ENCODE data around the gene SARS2.

The SARS2 gene

GRCh38 chr19:38952395-38953165 is 22.0 kb upstream of the SARS2 start:
- no peak overlapping the region for H3K9ac ChIP-seq (ENCODE audit: insufficient read length)
- no peak for DNase-seq (ENCODE audit: low read depth, low spot score)
- no peak overlapping the region for H3K4me3 ChIP-seq
- no peaks in the 10 kb centered on the region for H3K9me3 ChIP-seq (ENCODE audit: low read depth, low read length)
- no peak overlapping the region for H3K27ac ChIP-seq
- H3K36me3 ChIP-seq (ENCODE audit: insufficient read depth, low read length) = peaks cover under 1% of the 10 kb centered on the region; the same call in 1 of the 2 replicates
- TF ChIP-seq POLR2AphosphoS5 (IDR thresholded peaks at IDR 0.05; ENCODE audit: borderline replicate concordance, low read depth, low read length) (no peak), FOXP2 (optimal IDR thresholded peaks at IDR 0.05; ENCODE audit: control extremely low read depth, extremely low read length, insufficient read depth) (no peak), EZH2 (IDR thresholded peaks at IDR 0.05) (no peak)

GRCh38 chr19:38951187-38951586 is 20.6 kb upstream of the SARS2 start:
- Histone ChIP-seq H3K27ac (no peak overlapping the region), H3K36me3 (ENCODE audit: insufficient read depth, low read length) (peaks cover 10% of the 10 kb centered on the region; the same call in 1 of the 2 replicates), H3K4me3 (no peak overlapping the region), H3K9ac (ENCODE audit: insufficient read length) (no peak overlapping the region), H3K9me3 (ENCODE audit: low read depth, low read length) (no peaks in the 10 kb centered on the region)
- DNase-seq (ENCODE audit: low read depth, low spot score) = no peak
- TF ChIP-seq FOXP2 (optimal IDR thresholded peaks at IDR 0.05; ENCODE audit: control extremely low read depth, extremely low read length, insufficient read depth) = no peak
- TF ChIP-seq POLR2AphosphoS5 (IDR thresholded peaks at IDR 0.05; ENCODE audit: borderline replicate concordance, low read depth, low read length) = no peak
- no peak for TF ChIP-seq EZH2 (IDR thresholded peaks at IDR 0.05)

- H3K36me3 ChIP-seq (ENCODE audit: insufficient read depth, low read length) = peaks cover 18% of the 10 kb centered on the region; the same call in 1 of the 2 replicates
- H3K27ac ChIP-seq = no peak overlapping the region
- peak; percentile 35 for DNase-seq (ENCODE audit: low read depth, low spot score)
- no peaks in the 10 kb centered on the region for H3K9me3 ChIP-seq (ENCODE audit: low read depth, low read length)
- no peak overlapping the region for H3K9ac ChIP-seq (ENCODE audit: insufficient read length)
- TF ChIP-seq EZH2 (IDR thresholded peaks at IDR 0.05) = no peak
- TF ChIP-seq FOXP2 (optimal IDR thresholded peaks at IDR 0.05; ENCODE audit: control extremely low read depth, extremely low read length, insufficient read depth) = peak; percentile 25
- TF ChIP-seq POLR2AphosphoS5 (IDR thresholded peaks at IDR 0.05; ENCODE audit: borderline replicate concordance, low read depth, low read length) = peak; percentile 67; the same call in 1 of the 2 replicates
- H3K4me3 ChIP-seq = no peak overlapping the region
Observed at GRCh38 chr19:38949580-38950367, 19.2 kb upstream of the SARS2 start.

GRCh38 chr19:38946229-38947010 is 15.9 kb upstream of the SARS2 start:
- Histone ChIP-seq H3K27ac (no peak overlapping the region), H3K9ac (ENCODE audit: insufficient read length) (no peak overlapping the region), H3K9me3 (ENCODE audit: low read depth, low read length) (no peaks in the 10 kb centered on the region), H3K4me3 (no peak overlapping the region), H3K36me3 (ENCODE audit: insufficient read depth, low read length) (peaks cover 23% of the 10 kb centered on the region; the same call in 1 of the 2 replicates)
- TF ChIP-seq EZH2 (IDR thresholded peaks at IDR 0.05) (no peak), FOXP2 (optimal IDR thresholded peaks at IDR 0.05; ENCODE audit: control extremely low read depth, extremely low read length, insufficient read depth) (no peak), POLR2AphosphoS5 (IDR thresholded peaks at IDR 0.05; ENCODE audit: borderline replicate concordance, low read depth, low read length) (no peak)
- no peak for DNase-seq (ENCODE audit: low read depth, low spot score)

- no peak for TF ChIP-seq EZH2 (IDR thresholded peaks at IDR 0.05)
- DNase-seq (ENCODE audit: low read depth, low spot score) = no peak
- no peaks in the 10 kb centered on the region for H3K9me3 ChIP-seq (ENCODE audit: low read depth, low read length)
- H3K4me3 ChIP-seq = no peak overlapping the region
- H3K36me3 ChIP-seq (ENCODE audit: insufficient read depth, low read length) = peaks cover 23% of the 10 kb centered on the region; the same call in 1 of the 2 replicates
- no peak overlapping the region for H3K27ac ChIP-seq
- no peak overlapping the region for H3K9ac ChIP-seq (ENCODE audit: insufficient read length)
Observed at GRCh38 chr19:38945562-38946228, 15.1 kb upstream of the SARS2 start.

- Histone ChIP-seq H3K27ac (no peak overlapping the region), H3K36me3 (ENCODE audit: insufficient read depth, low read length) (peaks cover 23% of the 10 kb centered on the region; the same call in 1 of the 2 replicates), H3K9me3 (ENCODE audit: low read depth, low read length) (no peaks in the 10 kb centered on the region), H3K4me3 (no peak overlapping the region), H3K9ac (ENCODE audit: insufficient read length) (no peak overlapping the region)
- DNase-seq (ENCODE audit: low read depth, low spot score) = no peak
- TF ChIP-seq EZH2 (IDR thresholded peaks at IDR 0.05) = no peak
- no peak for TF ChIP-seq FOXP2 (optimal IDR thresholded peaks at IDR 0.05; ENCODE audit: control extremely low read depth, extremely low read length, insufficient read depth)
- TF ChIP-seq POLR2AphosphoS5 (IDR thresholded peaks at IDR 0.05; ENCODE audit: borderline replicate concordance, low read depth, low read length) = no peak
Observed at GRCh38 chr19:38944981-38945506, 14.5 kb upstream of the SARS2 start.

GRCh38 chr19:38942471-38943181 is 12.1 kb upstream of the SARS2 start:
- Histone ChIP-seq H3K36me3 (ENCODE audit: insufficient read depth, low read length) (peaks cover 23% of the 10 kb centered on the region; the same call in 1 of the 2 replicates), H3K4me3 (no peak overlapping the region), H3K9ac (ENCODE audit: insufficient read length) (no peak overlapping the region), H3K27ac (no peak overlapping the region), H3K9me3 (ENCODE audit: low read depth, low read length) (no peaks in the 10 kb centered on the region)
- no peak for TF ChIP-seq FOXP2 (optimal IDR thresholded peaks at IDR 0.05; ENCODE audit: control extremely low read depth, extremely low read length, insufficient read depth)
- TF ChIP-seq EZH2 (IDR thresholded peaks at IDR 0.05) = no peak
- TF ChIP-seq POLR2AphosphoS5 (IDR thresholded peaks at IDR 0.05; ENCODE audit: borderline replicate concordance, low read depth, low read length) = no peak; the same call in 1 of the 2 replicates
- DNase-seq (ENCODE audit: low read depth, low spot score) = no peak
